GM19193 (cell line): Measurements from ENCODE around the gene NUFIP1.
A peak's percentile ranks its signal among the peaks of the same experiment; 100 is the strongest.

Source experiments
- POLR2A ChIP-seq: IDR thresholded peaks from 4 replicates; pipeline ENCODE4 v1.6.1; 2011; ENCODE audit not compliant: insufficient read depth, insufficient read length; ENCODE audit errors: extremely low read depth

Gene NUFIP1

GRCh38 chr13:44934724-44935123 is 54.5 kb downstream of the NUFIP1 start:
- no peak for TF ChIP-seq POLR2A

- no peak for TF ChIP-seq POLR2A
These were observed 56.4 kb downstream of the NUFIP1 start for GRCh38 chr13:44932850-44933251.

GRCh38 chr13:44932171-44932849 is 57.0 kb downstream of the NUFIP1 start:
- TF ChIP-seq POLR2A = no peak

- no peak for TF ChIP-seq POLR2A
These were observed 58.2 kb downstream of the NUFIP1 start for GRCh38 chr13:44930963-44931623.

- no peak for TF ChIP-seq POLR2A
These were observed 59.0 kb downstream of the NUFIP1 start for GRCh38 chr13:44930280-44930679.

- TF ChIP-seq POLR2A = no peak
These were observed 59.6 kb downstream of the NUFIP1 start for GRCh38 chr13:44929692-44930091.

GRCh38 chr13:44927968-44928367 is 61.3 kb downstream of the NUFIP1 start:
- no peak for TF ChIP-seq POLR2A

- no peak for TF ChIP-seq POLR2A
These were observed 67.1 kb downstream of the NUFIP1 start for GRCh38 chr13:44921931-44922758.

GRCh38 chr13:44921246-44921877 is 67.9 kb downstream of the NUFIP1 start:
- TF ChIP-seq POLR2A = no peak

- TF ChIP-seq POLR2A = no peak
These were observed 69.3 kb downstream of the NUFIP1 start for GRCh38 chr13:44920013-44920412.

- no peak for TF ChIP-seq POLR2A
These were observed 70.0 kb downstream of the NUFIP1 start for GRCh38 chr13:44919104-44919804.

- TF ChIP-seq POLR2A = peak; percentile 19
These were observed 70.8 kb downstream of the NUFIP1 start for GRCh38 chr13:44918326-44919103.

GRCh38 chr13:44917589-44918325 is 71.5 kb downstream of the NUFIP1 start:
- no peak for TF ChIP-seq POLR2A

GRCh38 chr13:44912278-44913016 is 76.8 kb downstream of the NUFIP1 start:
- TF ChIP-seq POLR2A = no peak
